Prostate gland (tissue), 2 donors: ENCODE results near the gene PDSS2. TPM values are rescaled to one million over a fixed set of nuclear protein-coding genes. Genes with fewer than 3 reads are reported as not detected.

Experiments used
- DNase-seq: peaks from one replicate; pipeline ENCODE4 v3.0.0-alpha.2; 2019; ENCODE audit warnings: low spot score
- H3K27ac ChIP-seq, 2 donors: fragments of 200-600 bp; sonication (generic); 2 replicates each; pipeline ENCODE4 v1.5.1; 2017 to 2019
- H3K27me3 ChIP-seq: fragments of 200-600 bp; sonication (generic); replicated peaks from 2 replicates; pipeline ENCODE4 v1.5.1; 2019; ENCODE audit not compliant: insufficient read depth
- H3K36me3 ChIP-seq, 2 donors: fragments of 200-600 bp; sonication (generic); 1 replicate in 1 of 2; 2 replicates in 1 of 2; pipeline versions ENCODE4 v1.5.1 to v1.8.1; 2017 to 2019
- H3K4me1 ChIP-seq: fragments of 200-600 bp; sonication (generic); replicated peaks from 2 replicates; pipeline ENCODE4 v1.5.1; 2019
- H3K4me3 ChIP-seq, 2 donors: fragments of 200-600 bp; sonication (generic); 2 replicates each; pipeline ENCODE4 v1.5.1; 2017 to 2019
- H3K9me3 ChIP-seq: fragments of 200-600 bp; sonication (generic); 2 replicates; pipeline ENCODE4 v1.5.1; 2017
- CTCF ChIP-seq, 4 experiments: fragments of 200-600 bp in 2 of 4; fragments of 450-650 bp in 2 of 4; sonication (generic) in 2 of 4; IDR thresholded peaks; 1 replicate in 3 of 4; 2 replicates in 1 of 4; pipeline ENCODE4 v1.5.1; 2016 to 2019; ENCODE audit warnings: antibody characterized with exemption in 4 of 4, mild to moderate bottlenecking in 2 of 4, moderate library complexity in 2 of 4
- POLR2A ChIP-seq: fragments of 450-650 bp; IDR thresholded peaks from one replicate; pipeline ENCODE4 v1.6.1; 2016; ENCODE audit warnings: antibody characterized with exemption, mild to moderate bottlenecking
- POLR2AphosphoS5 ChIP-seq: sonication (generic); formaldehyde crosslinking; IDR thresholded peaks from one replicate; pipeline ENCODE4 v1.6.1; 2017; ENCODE audit warnings: antibody characterized with exemption
- WGBS: methylation state at CpG from one replicate; pipeline ENCODE4 v1.1.5; 2018; 5-methylcytosine and 5-hydroxymethylcytosine counted together
- intact Hi-C: fragments of 100-400 bp; cut with DNase I; formaldehyde crosslinking; loops from one replicate; pipeline ENCODE4 v1.14.2; 2022
- total RNA-seq, 2 donors: library from RNA; depleted of rRNA; stranded (reverse); fragments of >200 nt; gene quantifications; one replicate each; pipeline ENCODE4 v1.1.0, GENCODE V29; 2016

Gene PDSS2
- total RNA-seq, 2 donors from 2014 or later = 12.7 to 35.3 TPM

- Histone ChIP-seq H3K27ac (peak overlapping the region; percentile 76 to 77), H3K4me1 (peaks cover 3% of the 10 kb centered on the region), H3K4me3 (peak overlapping the region; percentile 44 to 65), H3K9me3 (no peaks in the 10 kb centered on the region), H3K27me3 (no peaks in the 10 kb centered on the region), H3K36me3 (no peaks in the 10 kb centered on the region)
- DNase-seq = peak; percentile 21
- intact Hi-C loops = loop anchor here (5.0 kb wide), 2 partner anchors 41 to 166 kb away; no protein-coding TSS in a partner anchor
- WGBS = under 1% methylated on average over 34 of the region's 38 CpGs
- no peak for TF ChIP-seq POLR2A
- TF ChIP-seq CTCF (IDR thresholded peaks at IDR 0.05) = no peak
- TF ChIP-seq POLR2AphosphoS5 = no peak
Measured at GRCh38 chr6:107491138-107491609, 31.8 kb upstream of the PDSS2 start.

GRCh38 chr6:107490566-107491137 lies 31.3 kb upstream of the PDSS2 start:
- H3K27ac ChIP-seq = peak overlapping the region; percentile 76 to 77
- no peaks in the 10 kb centered on the region for H3K36me3 ChIP-seq
- peaks cover 1% of the 10 kb centered on the region for H3K4me1 ChIP-seq
- peak; percentile 13 for DNase-seq
- H3K27me3 ChIP-seq = no peaks in the 10 kb centered on the region
- H3K4me3 ChIP-seq = peak overlapping the region; percentile 44 to 65
- no peaks in the 10 kb centered on the region for H3K9me3 ChIP-seq
- no peak for TF ChIP-seq POLR2AphosphoS5
- no peak for TF ChIP-seq CTCF (IDR thresholded peaks at IDR 0.05)
- no peak for TF ChIP-seq POLR2A
- intact Hi-C loops = loop anchor here (5.0 kb wide), 2 partner anchors 42 to 167 kb away; no protein-coding TSS in a partner anchor
- WGBS = under 1% methylated on average over 30 of the region's 30 CpGs

GRCh38 chr6:107489636-107490565 lies 30.5 kb upstream of the PDSS2 start, which contains the start of gene SOBP:
Gene SOBP (plus strand): TSS chr6:107490117. CDS start chr6:107490617, 500 bp downstream.
- TF ChIP-seq POLR2AphosphoS5 = no peak
- TF ChIP-seq POLR2A = no peak
- no peak for TF ChIP-seq CTCF (IDR thresholded peaks at IDR 0.05)
- Histone ChIP-seq H3K4me1 (no peaks in the 10 kb centered on the region), H3K9me3 (no peaks in the 10 kb centered on the region), H3K4me3 (peak within 1 kb of the TSS; percentile 44 to 65), H3K36me3 (no peaks in the 10 kb centered on the region), H3K27ac (peak within 1 kb of the TSS; percentile 76 to 77), H3K27me3 (no peaks in the 10 kb centered on the region)
- WGBS = under 1% methylated on average over 71 of the region's 130 CpGs
- peak; percentile 49 for DNase-seq
- intact Hi-C loops = loop anchor here (2.0 to 10.0 kb wide), 5 partner anchors 31 to 245 kb away; partner anchors contain the start of gene PDSS2

GRCh38 chr6:107488875-107489635 lies 29.7 kb upstream of the PDSS2 start:
- Histone ChIP-seq H3K4me1 (no peaks in the 10 kb centered on the region), H3K9me3 (no peaks in the 10 kb centered on the region), H3K27me3 (no peaks in the 10 kb centered on the region), H3K27ac (peak overlapping the region; percentile 76 to 77), H3K4me3 (peak overlapping the region; percentile 44 to 65), H3K36me3 (no peaks in the 10 kb centered on the region)
- intact Hi-C loops = loop anchor here (2.0 to 10.0 kb wide), 3 partner anchors 30 to 244 kb away; partner anchors contain the start of gene PDSS2
- peak; percentile 22 for DNase-seq
- TF ChIP-seq POLR2A (no peak), CTCF (IDR thresholded peaks at IDR 0.05) (no peak), POLR2AphosphoS5 (peak; percentile 20)
- under 1% methylated on average over 50 of the region's 51 CpGs for WGBS
